HCT116 (cell line): ENCODE measurements around the gene ARHGAP19. TPM values are rescaled to one million over a fixed set of nuclear protein-coding genes. Genes with fewer than 3 reads are reported as not detected.

Experiments used
- ATAC-seq: fragments of 200-7000 bp; cut with Tn5 transposase; 2 replicates; pipeline ENCODE4 v1.9.1; 2020; ENCODE audit warnings: mild to moderate bottlenecking, moderate library complexity
- BruUV-seq: library from RNA; stranded (reverse); fragments of 400-500 nt; replicated peaks from 2 replicates; lab custom pipeline; 2021; lab: Mats Ljungman, UMichigan
- CTCF ChIA-PET: fragments of 300-600 bp; sonication (Branson Sonifier 250); formaldehyde crosslinking; loops from one replicate; lab custom pipeline; 2021; ENCODE audit warnings: antibody characterized with exemption; lab: Charles Lee
- POLR2A ChIA-PET: fragments of 300-600, 350-600 bp; sonication (Branson Sonifier 250); formaldehyde crosslinking; loops from one replicate; lab custom pipeline; 2021; ENCODE audit warnings: antibody characterized with exemption; lab: Charles Lee
- RAD21 ChIA-PET, 2 experiments: fragments of 300-600 bp; sonication (Branson Sonifier 250); formaldehyde crosslinking; loops; one replicate each; lab custom pipeline; 2023; ENCODE audit warnings: low total read pairs in 2 of 2; ENCODE audit not compliant: uncharacterized antibody in 2 of 2, unreplicated experiment in 2 of 2, low non-redundant PET in 1 of 2; lab: Charles Lee
- DNase-seq: peaks from one replicate; pipeline ENCODE4 v3.0.0-alpha.2; 2010; ENCODE audit warnings: low read depth, low spot score
- H2AFZ ChIP-seq: fragments of 200-600 bp; shearing (Covaris generic), sonication (generic); 2 replicates; pipeline ENCODE4 v1.6.1; 2017; ENCODE audit warnings: low read depth, mixed run types, mixed read lengths, antibody characterized with exemption, low read length; ENCODE audit not compliant: poor library complexity, severe bottlenecking
- H3K27ac ChIP-seq: 2 replicates; pipeline ENCODE4 v1.5.1; 2012; ENCODE audit warnings: low read depth, low read length
- H3K27me3 ChIP-seq: fragments of 200-600 bp; sonication (generic); 2 replicates; pipeline ENCODE4 v1.6.1; 2016; ENCODE audit warnings: mixed run types, low read length, mixed read lengths; ENCODE audit not compliant: insufficient read depth
- H3K36me3 ChIP-seq, 2 experiments: fragments of 200-500 bp in 1 of 2; fragments of 200-600 bp in 1 of 2; sonication (Bioruptor generic) in 1 of 2; sonication (generic) in 1 of 2; 2 replicates each; pipeline versions ENCODE4 v1.5.1 to v1.6.1; 2014 to 2016; ENCODE audit warnings: low read length in 2 of 2, inconsistent platforms in 1 of 2, mixed read lengths in 1 of 2, mixed run types in 1 of 2; ENCODE audit not compliant: insufficient read depth in 2 of 2, control insufficient read depth in 1 of 2
- H3K4me1 ChIP-seq, 2 experiments: fragments of 200-600 bp in 1 of 2; sonication (generic) in 1 of 2; 2 replicates each; pipeline versions ENCODE4 v1.5.1 to v1.6.1; 2012 to 2017; ENCODE audit warnings: low read length in 2 of 2, inconsistent platforms in 1 of 2, mild to moderate bottlenecking in 1 of 2, mixed read lengths in 1 of 2, mixed run types in 1 of 2, moderate library complexity in 1 of 2; ENCODE audit not compliant: insufficient read depth in 2 of 2, control insufficient read depth in 1 of 2
- H3K4me2 ChIP-seq: fragments of 200-600 bp; sonication (generic); 2 replicates; pipeline ENCODE4 v1.6.1; 2017; ENCODE audit warnings: mixed run types, low read length, mixed read lengths
- H3K4me3 ChIP-seq, 2 experiments: fragments of 200-600 bp in 1 of 2; sonication (generic) in 1 of 2; replicated peaks in 1 of 2; 2 replicates each; pipeline ENCODE4 v1.5.1; 2011 to 2016; ENCODE audit warnings: low read length in 2 of 2, control low read depth in 1 of 2, low read depth in 1 of 2, mild to moderate bottlenecking in 1 of 2, mixed read lengths in 1 of 2, mixed run types in 1 of 2
- H3K79me2 ChIP-seq: fragments of 200-600 bp; sonication (generic); 2 replicates; pipeline ENCODE4 v1.6.1; 2017; ENCODE audit warnings: mild to moderate bottlenecking, mixed run types, low read length, moderate library complexity, mixed read lengths; ENCODE audit not compliant: insufficient read depth
- H3K9ac ChIP-seq: fragments of 200-600 bp; sonication (generic); 2 replicates; pipeline ENCODE4 v1.6.1; 2016; ENCODE audit warnings: low read length, mixed read lengths
- H3K9me2 ChIP-seq: fragments of 200-600 bp; sonication (generic), shearing (Covaris generic); 2 replicates; pipeline ENCODE4 v1.6.1; 2017; ENCODE audit warnings: mixed run types, mild to moderate bottlenecking, moderate library complexity; ENCODE audit not compliant: insufficient read depth
- H3K9me3 ChIP-seq, 2 experiments: fragments of 200-500 bp in 1 of 2; fragments of 200-600 bp in 1 of 2; sonication (Bioruptor generic) in 1 of 2; sonication (generic) in 1 of 2; 2 replicates each; pipeline ENCODE4 v1.6.1; 2014 to 2017; ENCODE audit warnings: low read length in 2 of 2, mixed read lengths in 2 of 2, inconsistent platforms in 1 of 2, low read depth in 1 of 2, mild to moderate bottlenecking in 1 of 2, mixed run types in 1 of 2, moderate library complexity in 1 of 2; ENCODE audit not compliant: control insufficient read depth in 1 of 2, insufficient read depth in 1 of 2
- H4K20me1 ChIP-seq: fragments of 200-600 bp; sonication (generic), shearing (Covaris generic); 2 replicates; pipeline ENCODE4 v1.6.1; 2017; ENCODE audit warnings: mixed run types, mild to moderate bottlenecking, moderate library complexity; ENCODE audit not compliant: insufficient read depth
- CBX3 ChIP-seq: IDR thresholded peaks from 2 replicates; pipeline ENCODE4 v1.6.1; 2012; ENCODE audit warnings: low read depth
- CEBPB ChIP-seq: IDR thresholded peaks from 2 replicates; pipeline ENCODE4 v1.6.1; 2012; ENCODE audit warnings: low read depth
- ELF1 ChIP-seq: IDR thresholded peaks from 2 replicates; pipeline ENCODE4 v1.6.1; 2012; ENCODE audit warnings: low read depth, borderline replicate concordance
- EZH2 ChIP-seq: fragments of 200-600 bp; sonication (generic); IDR thresholded peaks from 2 replicates; pipeline ENCODE4 v1.6.1; 2017; ENCODE audit warnings: antibody characterized with exemption, mixed run types
- EZH2phosphoT487 ChIP-seq: fragments of 200-600 bp; IDR thresholded peaks from 2 replicates; pipeline ENCODE4 v1.6.1; 2018; ENCODE audit warnings: antibody characterized with exemption, borderline replicate concordance
- JUND ChIP-seq: IDR thresholded peaks from 2 replicates; pipeline ENCODE4 v1.6.1; 2012
- MAX ChIP-seq: IDR thresholded peaks from 2 replicates; pipeline ENCODE4 v1.6.1; 2012
- POLR2A ChIP-seq: IDR thresholded peaks from 2 replicates; pipeline ENCODE4 v1.7.0; 2011; ENCODE audit warnings: borderline replicate concordance; ENCODE audit not compliant: insufficient read depth, insufficient read length; ENCODE audit errors: extremely low read depth
- POLR2AphosphoS5 ChIP-seq: IDR thresholded peaks from 2 replicates; pipeline ENCODE4 v1.6.1; 2011; ENCODE audit warnings: mild to moderate bottlenecking, low read depth, low read length, moderate library complexity
- RAD21 ChIP-seq: IDR thresholded peaks from 2 replicates; pipeline ENCODE4 v1.6.1; 2012; ENCODE audit warnings: low read depth, mild to moderate bottlenecking
- SIN3A ChIP-seq: IDR thresholded peaks from 2 replicates; pipeline ENCODE4 v1.6.1; 2012; ENCODE audit warnings: low read depth
- SP1 ChIP-seq: IDR thresholded peaks from 2 replicates; pipeline ENCODE4 v1.6.1; 2012; ENCODE audit warnings: low read depth
- SRF ChIP-seq: IDR thresholded peaks from 2 replicates; pipeline ENCODE4 v1.6.1; 2012; ENCODE audit warnings: low read depth
- TCF7L2 ChIP-seq: IDR thresholded peaks from 2 replicates; pipeline ENCODE4 v1.7.0; 2011; ENCODE audit warnings: borderline replicate concordance, inconsistent platforms; ENCODE audit not compliant: insufficient read depth, insufficient read length; ENCODE audit errors: extremely low read depth
- YY1 ChIP-seq: IDR thresholded peaks from 2 replicates; pipeline ENCODE4 v1.6.1; 2011; ENCODE audit warnings: low read length, low read depth, moderate library complexity, mild to moderate bottlenecking; ENCODE audit not compliant: insufficient replicate concordance; ENCODE audit errors: extremely low read depth
- ZBTB33 ChIP-seq: IDR thresholded peaks from 2 replicates; pipeline ENCODE4 v1.6.1; 2011; ENCODE audit warnings: mild to moderate bottlenecking, low read length, moderate library complexity; ENCODE audit not compliant: insufficient replicate concordance; ENCODE audit errors: extremely low read depth
- ZFX ChIP-seq: fragments of 450-650 bp; IDR thresholded peaks from 2 replicates; pipeline ENCODE4 v1.6.1; 2017
- intact Hi-C: fragments of 100-400 bp; cut with micrococcal nuclease; formaldehyde crosslinking; loops from 2 replicates; pipeline ENCODE4 v1.10.0; 2022
- total RNA-seq: library from RNA; stranded (reverse); gene quantifications from one replicate; pipeline ENCODE4 v1.2.1, GENCODE V29; 2021; ENCODE audit not compliant: unreplicated experiment
- TF ChIP-seq, protein P1 (sequence below), 3 experiments: fragments of 200-600 bp in 1 of 3; sonication (generic) in 1 of 3; IDR thresholded peaks in 2 of 3; conservative IDR thresholded peaks in 1 of 3; 2 replicates each; pipeline ENCODE4 v1.5.1; 2012 to 2017; ENCODE audit warnings: low read depth in 2 of 3, low read length in 2 of 3, antibody characterized with exemption in 1 of 3, borderline replicate concordance in 1 of 3, control low read depth in 1 of 3, mild to moderate bottlenecking in 1 of 3, mixed read lengths in 1 of 3, mixed run types in 1 of 3, moderate library complexity in 1 of 3; ENCODE audit not compliant: insufficient read depth in 1 of 3

ARHGAP19 gene
- total RNA-seq, 1 experiment from 2014 or later = 36.8 TPM

- Histone ChIP-seq H3K79me2 (no peaks in the 10 kb centered on the region), H3K36me3 (no peaks in the 10 kb centered on the region), H3K9ac (no peak overlapping the region), H3K27me3 (no peaks in the 10 kb centered on the region), H3K4me1 (no peaks in the 10 kb centered on the region), H3K27ac (no peak overlapping the region), H3K4me2 (no peak overlapping the region), H2AFZ (no peak overlapping the region), H3K4me3 (no peak overlapping the region), H3K9me3 (no peaks in the 10 kb centered on the region), H4K20me1 (no peaks in the 10 kb centered on the region), H3K9me2 (no peaks in the 10 kb centered on the region)
- intact Hi-C loops = no loop called here
- no TSS peak for BruUV-seq
- ATAC-seq (no peak), DNase-seq (no peak)
- TF ChIP-seq ELF1 (no peak), EZH2phosphoT487 (no peak), SRF (no peak), SP1 (no peak), CEBPB (no peak), RAD21 (no peak), EZH2 (no peak), ZFX (no peak), POLR2AphosphoS5 (no peak), MAX (no peak), TCF7L2 (no peak), YY1 (no peak), ZBTB33 (no peak), POLR2A (no peak), SIN3A (no peak), CBX3 (no peak), JUND (no peak)
- TF ChIP-seq, protein P1, sequence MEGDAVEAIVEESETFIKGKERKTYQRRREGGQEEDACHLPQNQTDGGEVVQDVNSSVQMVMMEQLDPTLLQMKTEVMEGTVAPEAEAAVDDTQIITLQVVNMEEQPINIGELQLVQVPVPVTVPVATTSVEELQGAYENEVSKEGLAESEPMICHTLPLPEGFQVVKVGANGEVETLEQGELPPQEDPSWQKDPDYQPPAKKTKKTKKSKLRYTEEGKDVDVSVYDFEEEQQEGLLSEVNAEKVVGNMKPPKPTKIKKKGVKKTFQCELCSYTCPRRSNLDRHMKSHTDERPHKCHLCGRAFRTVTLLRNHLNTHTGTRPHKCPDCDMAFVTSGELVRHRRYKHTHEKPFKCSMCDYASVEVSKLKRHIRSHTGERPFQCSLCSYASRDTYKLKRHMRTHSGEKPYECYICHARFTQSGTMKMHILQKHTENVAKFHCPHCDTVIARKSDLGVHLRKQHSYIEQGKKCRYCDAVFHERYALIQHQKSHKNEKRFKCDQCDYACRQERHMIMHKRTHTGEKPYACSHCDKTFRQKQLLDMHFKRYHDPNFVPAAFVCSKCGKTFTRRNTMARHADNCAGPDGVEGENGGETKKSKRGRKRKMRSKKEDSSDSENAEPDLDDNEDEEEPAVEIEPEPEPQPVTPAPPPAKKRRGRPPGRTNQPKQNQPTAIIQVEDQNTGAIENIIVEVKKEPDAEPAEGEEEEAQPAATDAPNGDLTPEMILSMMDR (IDR thresholded peaks at IDR 0.05 in 2 of 3, conservative IDR thresholded peaks at IDR 0.05 in 1 of 3; ENCODE audit: borderline replicate concordance in 1 of 3, insufficient read depth in 1 of 3, low read depth in 2 of 3, low read length in 2 of 3) = no peak
- ChIA-PET RAD21 (no interaction called here), CTCF (no interaction called here), POLR2A (no interaction called here)
These were observed 9.8 kb upstream of the ARHGAP19 start for GRCh38 chr10:97302088-97302791.
